ENCODE data around the gene AP3S2. TPM values are rescaled to one million over a fixed set of nuclear protein-coding genes. Genes with fewer than 3 reads are reported as not detected.

Gene AP3S2
- total and polyA plus RNA-seq, 2 of the 13 experiments (the other 11 are each of a cell fraction or from before 2014, with no cell fraction given): 17.6 to 44.4 TPM

DNA sequence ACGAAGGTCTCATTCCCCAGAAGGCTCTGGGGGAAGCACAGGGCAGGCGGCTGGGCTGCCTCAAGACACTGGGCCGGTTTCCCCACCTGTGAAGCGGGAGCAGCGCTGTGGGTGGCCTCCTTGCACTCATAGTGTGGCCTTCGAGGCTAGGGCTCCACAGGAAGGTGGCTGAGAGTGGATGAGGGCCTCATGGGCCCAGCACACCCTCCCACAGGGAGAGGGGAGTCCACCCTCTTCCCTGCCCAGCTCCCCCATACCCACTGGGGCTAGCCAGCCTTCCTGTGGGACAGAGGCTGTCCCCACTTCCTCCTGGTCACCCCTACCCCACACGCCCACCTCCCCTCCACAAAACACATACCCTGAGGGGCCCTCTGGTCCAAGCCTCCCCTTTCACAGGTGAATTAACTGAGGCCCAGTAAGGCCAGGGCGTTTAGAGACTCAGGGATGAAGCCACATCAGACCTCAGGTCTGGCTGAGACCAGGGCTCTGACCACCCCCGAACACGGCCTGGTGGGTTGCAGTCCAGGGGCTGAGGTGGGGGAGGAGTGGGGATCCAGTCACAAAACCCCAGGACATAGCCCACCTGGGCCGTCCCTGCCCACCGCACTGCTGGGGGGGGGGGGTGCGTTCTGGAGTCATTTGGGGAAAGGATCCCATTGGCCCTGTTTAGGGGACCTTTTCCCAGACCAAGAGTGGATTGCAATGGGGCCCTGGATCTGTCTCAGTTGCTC, 80.2 kb downstream of the AP3S2 start (continued):
- no peak for TF ChIP-seq PCBP2 (optimal IDR thresholded peaks at IDR 0.05; ENCODE audit: low read depth, low read length, poor library complexity, severe bottlenecking)
- TF ChIP-seq, protein P1, sequence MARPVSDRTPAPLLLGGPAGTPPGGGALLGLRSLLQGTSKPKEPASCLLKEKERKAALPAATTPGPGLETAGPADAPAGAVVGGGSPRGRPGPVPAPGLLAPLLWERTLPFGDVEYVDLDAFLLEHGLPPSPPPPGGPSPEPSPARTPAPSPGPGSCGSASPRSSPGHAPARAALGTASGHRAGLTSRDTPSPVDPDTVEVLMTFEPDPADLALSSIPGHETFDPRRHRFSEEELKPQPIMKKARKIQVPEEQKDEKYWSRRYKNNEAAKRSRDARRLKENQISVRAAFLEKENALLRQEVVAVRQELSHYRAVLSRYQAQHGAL (CRISPR knock-in tag; IDR thresholded peaks at IDR 0.05; ENCODE audit: not compliant biosample characterization): no peak
- TF ChIP-seq SALL1 (CRISPR knock-in tag; IDR thresholded peaks at IDR 0.05): 0 out of 2 replicates have a peak, but pooled peaks have one; percentile 14
- TF ChIP-seq, protein P2, sequence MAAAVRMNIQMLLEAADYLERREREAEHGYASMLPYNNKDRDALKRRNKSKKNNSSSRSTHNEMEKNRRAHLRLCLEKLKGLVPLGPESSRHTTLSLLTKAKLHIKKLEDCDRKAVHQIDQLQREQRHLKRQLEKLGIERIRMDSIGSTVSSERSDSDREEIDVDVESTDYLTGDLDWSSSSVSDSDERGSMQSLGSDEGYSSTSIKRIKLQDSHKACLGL (CRISPR knock-in tag; IDR thresholded peaks at IDR 0.05): no peak
- no peak for TF ChIP-seq ZNF431 (CRISPR knock-in tag; IDR thresholded peaks at IDR 0.05; ENCODE audit: borderline replicate concordance, low read depth)
- TF ChIP-seq ZNF83 (CRISPR knock-in tag; IDR thresholded peaks at IDR 0.05; ENCODE audit: borderline replicate concordance): no peak
- TF ChIP-seq SMARCC2 (IDR thresholded peaks at IDR 0.05): no peak
- TF ChIP-seq, protein P3, sequence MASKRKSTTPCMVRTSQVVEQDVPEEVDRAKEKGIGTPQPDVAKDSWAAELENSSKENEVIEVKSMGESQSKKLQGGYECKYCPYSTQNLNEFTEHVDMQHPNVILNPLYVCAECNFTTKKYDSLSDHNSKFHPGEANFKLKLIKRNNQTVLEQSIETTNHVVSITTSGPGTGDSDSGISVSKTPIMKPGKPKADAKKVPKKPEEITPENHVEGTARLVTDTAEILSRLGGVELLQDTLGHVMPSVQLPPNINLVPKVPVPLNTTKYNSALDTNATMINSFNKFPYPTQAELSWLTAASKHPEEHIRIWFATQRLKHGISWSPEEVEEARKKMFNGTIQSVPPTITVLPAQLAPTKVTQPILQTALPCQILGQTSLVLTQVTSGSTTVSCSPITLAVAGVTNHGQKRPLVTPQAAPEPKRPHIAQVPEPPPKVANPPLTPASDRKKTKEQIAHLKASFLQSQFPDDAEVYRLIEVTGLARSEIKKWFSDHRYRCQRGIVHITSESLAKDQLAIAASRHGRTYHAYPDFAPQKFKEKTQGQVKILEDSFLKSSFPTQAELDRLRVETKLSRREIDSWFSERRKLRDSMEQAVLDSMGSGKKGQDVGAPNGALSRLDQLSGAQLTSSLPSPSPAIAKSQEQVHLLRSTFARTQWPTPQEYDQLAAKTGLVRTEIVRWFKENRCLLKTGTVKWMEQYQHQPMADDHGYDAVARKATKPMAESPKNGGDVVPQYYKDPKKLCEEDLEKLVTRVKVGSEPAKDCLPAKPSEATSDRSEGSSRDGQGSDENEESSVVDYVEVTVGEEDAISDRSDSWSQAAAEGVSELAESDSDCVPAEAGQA (IDR thresholded peaks at IDR 0.05; ENCODE audit: low read depth): no peak
- TF ChIP-seq, protein P3 (CRISPR knock-in tag; IDR thresholded peaks at IDR 0.05; ENCODE audit: borderline replicate concordance): no peak
- no peak for TF ChIP-seq REPIN1 (CRISPR knock-in tag; IDR thresholded peaks at IDR 0.05; ENCODE audit: borderline replicate concordance, low read depth)
- TF ChIP-seq HNRNPUL1 (IDR thresholded peaks at IDR 0.05; ENCODE audit: low read depth, low read length): no peak
- TF ChIP-seq JUNB (CRISPR knock-in tag; IDR thresholded peaks at IDR 0.05; ENCODE audit: borderline replicate concordance): no peak
- 0 out of 2 replicates have a peak, but pooled peaks have one; percentile 3 for TF ChIP-seq MTF2 (CRISPR knock-in tag; IDR thresholded peaks at IDR 0.05; ENCODE audit: borderline replicate concordance)
- no peak for TF ChIP-seq ZNF20 (CRISPR knock-in tag; IDR thresholded peaks at IDR 0.05)
- no peak for TF ChIP-seq SOX6 (IDR thresholded peaks at IDR 0.05)
- TF ChIP-seq SOX6 (CRISPR knock-in tag; IDR thresholded peaks at IDR 0.05): no peak
- TF ChIP-seq ZNF326 (CRISPR knock-in tag; IDR thresholded peaks at IDR 0.05; ENCODE audit: borderline replicate concordance): no peak
- no peak for TF ChIP-seq SIN3B (IDR thresholded peaks at IDR 0.05; ENCODE audit: low read length)
- no peak for TF ChIP-seq KLF12 (CRISPR knock-in tag; IDR thresholded peaks at IDR 0.05; ENCODE audit: borderline replicate concordance)
- TF ChIP-seq BRD4 (CRISPR knock-in tag; IDR thresholded peaks at IDR 0.05): 0 out of 2 replicates have a peak, but pooled peaks have one; percentile 5
- no peak for TF ChIP-seq ZFP36 (IDR thresholded peaks at IDR 0.05; ENCODE audit: borderline replicate concordance, low read depth, low read length, partially characterized antibody)
- 0 out of 2 replicates have a peak, but pooled peaks have one; percentile 17 for TF ChIP-seq BORCS8-MEF2B (CRISPR knock-in tag; IDR thresholded peaks at IDR 0.05)
- no peak for TF ChIP-seq SAP130 (CRISPR knock-in tag; IDR thresholded peaks at IDR 0.05; ENCODE audit: low read depth)
- peak; percentile 7; the same call in 1 of the 2 replicates for TF ChIP-seq HDAC1 (CRISPR knock-in tag; IDR thresholded peaks at IDR 0.05)

Data from HepG2 (cell line).